Mammary epithelial cell (primary cell): ENCODE results near the gene ZNF341.

ENCODE experiments used
- EZH2 ChIP-seq: IDR thresholded peaks from 2 replicates; pipeline ENCODE4 v1.6.1; 2012; ENCODE audit warnings: low read length, inconsistent platforms, borderline replicate concordance
- TF ChIP-seq, protein P1 (sequence below), 2 donors: IDR thresholded peaks in 1 of 2; conservative IDR thresholded peaks in 1 of 2; 2 replicates each; pipeline ENCODE4 v1.5.1; 2011 to 2012; ENCODE audit warnings: inconsistent platforms in 2 of 2, low read length in 2 of 2, mild to moderate bottlenecking in 2 of 2, control low read depth in 1 of 2, low read depth in 1 of 2; ENCODE audit not compliant: insufficient read depth in 1 of 2; ENCODE audit errors: extremely low read depth in 1 of 2

DNA sequence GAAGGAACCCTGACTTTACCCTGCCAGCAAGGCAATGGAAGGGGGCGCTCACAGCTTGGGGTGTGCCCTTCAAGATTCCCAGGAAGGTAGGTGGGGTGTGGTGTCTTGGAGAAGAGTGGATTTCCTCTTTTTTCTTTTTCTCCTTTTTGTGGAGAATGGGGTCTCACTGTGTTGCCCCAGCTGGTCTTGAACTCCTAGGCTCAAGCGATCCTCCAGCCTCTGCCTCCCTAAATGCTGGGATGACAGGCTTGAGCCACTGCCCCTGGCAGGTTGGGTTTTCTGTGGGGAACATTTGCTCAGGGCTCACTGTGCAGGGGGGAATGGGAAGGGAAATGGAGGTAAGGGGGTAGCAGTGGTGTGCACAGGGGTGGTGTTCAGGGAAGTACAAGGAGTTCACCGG is 4.0 kb upstream of the ZNF341 start:
- TF ChIP-seq, protein P1, sequence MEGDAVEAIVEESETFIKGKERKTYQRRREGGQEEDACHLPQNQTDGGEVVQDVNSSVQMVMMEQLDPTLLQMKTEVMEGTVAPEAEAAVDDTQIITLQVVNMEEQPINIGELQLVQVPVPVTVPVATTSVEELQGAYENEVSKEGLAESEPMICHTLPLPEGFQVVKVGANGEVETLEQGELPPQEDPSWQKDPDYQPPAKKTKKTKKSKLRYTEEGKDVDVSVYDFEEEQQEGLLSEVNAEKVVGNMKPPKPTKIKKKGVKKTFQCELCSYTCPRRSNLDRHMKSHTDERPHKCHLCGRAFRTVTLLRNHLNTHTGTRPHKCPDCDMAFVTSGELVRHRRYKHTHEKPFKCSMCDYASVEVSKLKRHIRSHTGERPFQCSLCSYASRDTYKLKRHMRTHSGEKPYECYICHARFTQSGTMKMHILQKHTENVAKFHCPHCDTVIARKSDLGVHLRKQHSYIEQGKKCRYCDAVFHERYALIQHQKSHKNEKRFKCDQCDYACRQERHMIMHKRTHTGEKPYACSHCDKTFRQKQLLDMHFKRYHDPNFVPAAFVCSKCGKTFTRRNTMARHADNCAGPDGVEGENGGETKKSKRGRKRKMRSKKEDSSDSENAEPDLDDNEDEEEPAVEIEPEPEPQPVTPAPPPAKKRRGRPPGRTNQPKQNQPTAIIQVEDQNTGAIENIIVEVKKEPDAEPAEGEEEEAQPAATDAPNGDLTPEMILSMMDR (conservative IDR thresholded peaks at IDR 0.05 in 1 of 2, IDR thresholded peaks at IDR 0.05 in 1 of 2; ENCODE audit: extremely low read depth in 1 of 2, insufficient read depth in 1 of 2, low read depth in 1 of 2, low read length in 2 of 2): no peak
- TF ChIP-seq EZH2: no peak
